A549 (cell line): Measurements from ENCODE around the gene CACNA1E. TPM values are rescaled to one million over a fixed set of nuclear protein-coding genes. Genes with fewer than 3 reads are reported as not detected.

Experiments used
- ATAC-seq, 2 experiments: fragments of 200-7000 bp in 1 of 2; fragments of >200 bp in 1 of 2; cut with Nextera tagmentation in 1 of 2; cut with Tn5 transposase in 1 of 2; 3 replicates each; pipeline versions ENCODE4 v1.8.0 to v1.9.1; 2018 to 2020; ENCODE audit warnings: mild to moderate bottlenecking in 1 of 2, moderate library complexity in 1 of 2
- CTCF ChIA-PET: fragments of 300-600 bp; sonication (Branson Sonifier 250); formaldehyde crosslinking; extraction: SDS; loops from one replicate; lab custom pipeline; 2021; ENCODE audit warnings: antibody characterized with exemption, inconsistent platforms; lab: Yijun Ruan, JAX
- POLR2A ChIA-PET: fragments of 350-600 bp; formaldehyde crosslinking; extraction: SDS; loops from one replicate; lab custom pipeline; 2021; ENCODE audit warnings: antibody characterized with exemption, inconsistent platforms; lab: Yijun Ruan, JAX
- DNase-seq, 2 experiments: peaks; one replicate each; pipeline versions ENCODE4 v3.0.0 to v3.0.0-alpha.2; 2011 to 2016; ENCODE audit warnings: low read depth in 1 of 2, low spot score in 1 of 2
- FAIRE-seq: peaks from 2 replicates; lab custom pipeline; 2011; peaks lifted over from hg19 to GRCh38; lab: Jason Lieb, UNC
- H3K27ac ChIP-seq, 2 experiments: fragments of >200 bp; sonication (Bioruptor Twin); formaldehyde crosslinking; 3 replicates each; pipeline ENCODE4 v1.5.1; 2016 to 2017
- H3K4me1 ChIP-seq: fragments of >200 bp; sonication (Bioruptor Twin); formaldehyde crosslinking; 3 replicates; pipeline ENCODE4 v1.6.1; 2016
- H3K4me2 ChIP-seq: fragments of >200 bp; sonication (Bioruptor Twin); formaldehyde crosslinking; 3 replicates; pipeline ENCODE4 v1.6.1; 2016
- H3K4me3 ChIP-seq: fragments of >200 bp; sonication (Bioruptor Twin); formaldehyde crosslinking; 3 replicates; pipeline ENCODE4 v1.5.1; 2016
- H3K9me3 ChIP-seq: fragments of >200 bp; sonication (Bioruptor Twin); formaldehyde crosslinking; 3 replicates; pipeline ENCODE4 v1.6.1; 2016
- ATOH8 ChIP-seq: fragments of 250-450 bp; sonication (Bioruptor Pico); IDR thresholded peaks from 2 replicates; pipeline ENCODE4 v1.5.0; 2020; ENCODE audit warnings: low read depth, mild to moderate bottlenecking, moderate library complexity
- BHLHE40 ChIP-seq: IDR thresholded peaks from 2 replicates; pipeline ENCODE4 v1.6.1; 2012; ENCODE audit warnings: low read depth, low read length, inconsistent platforms
- CEBPB ChIP-seq, 2 experiments: fragments of >200 bp in 1 of 2; sonication (Bioruptor Twin) in 1 of 2; formaldehyde crosslinking in 1 of 2; IDR thresholded peaks; 2 replicates each; pipeline ENCODE4 v1.6.1; 2012 to 2016
- EHF ChIP-seq: fragments of 250-450 bp; sonication (Bioruptor Pico); IDR thresholded peaks from 2 replicates; pipeline ENCODE4 v1.5.0; 2020; ENCODE audit warnings: mild to moderate bottlenecking
- EHMT2 ChIP-seq: fragments of 200-600 bp; sonication (generic); IDR thresholded peaks from 2 replicates; pipeline ENCODE4 v1.6.1; 2016; ENCODE audit warnings: antibody characterized with exemption, low read depth, mild to moderate bottlenecking, moderate library complexity
- ESRRA ChIP-seq: fragments of 150-350 bp; IDR thresholded peaks from 2 replicates; pipeline ENCODE4 v1.6.1; 2014; ENCODE audit warnings: mild to moderate bottlenecking, low read length, borderline replicate concordance
- FOSL2 ChIP-seq, 2 experiments: fragments of 450-650 bp in 1 of 2; fragments of >200 bp in 1 of 2; sonication (Bioruptor Twin) in 1 of 2; formaldehyde crosslinking; IDR thresholded peaks; 2 replicates each; pipeline versions ENCODE4 v1.5.0 to v1.6.1; 2016 to 2020; ENCODE audit warnings: mild to moderate bottlenecking in 1 of 2, moderate library complexity in 1 of 2
- FOXS1 ChIP-seq: fragments of 250-450 bp; sonication (Bioruptor Pico); IDR thresholded peaks from 2 replicates; pipeline ENCODE4 v1.5.0; 2020; ENCODE audit warnings: mild to moderate bottlenecking, moderate library complexity
- HEYL ChIP-seq: fragments of 250-450 bp; sonication (Bioruptor Pico); IDR thresholded peaks from 2 replicates; pipeline ENCODE4 v1.8.0; 2021; ENCODE audit warnings: mild to moderate bottlenecking, moderate library complexity
- HMGXB4 ChIP-seq: fragments of 250-450 bp; sonication (Bioruptor Pico); IDR thresholded peaks from 2 replicates; pipeline ENCODE4 v1.5.0; 2021; ENCODE audit warnings: mild to moderate bottlenecking, moderate library complexity, borderline replicate concordance
- HOXA7 ChIP-seq: fragments of 250-450 bp; sonication (Bioruptor Pico); IDR thresholded peaks from 2 replicates; pipeline ENCODE4 v1.5.0; 2020; ENCODE audit warnings: mild to moderate bottlenecking, moderate library complexity
- HOXB13 ChIP-seq: fragments of 250-450 bp; sonication (Bioruptor Pico); IDR thresholded peaks from 2 replicates; pipeline ENCODE4 v1.5.0; 2020; ENCODE audit warnings: low read depth, mild to moderate bottlenecking, moderate library complexity
- JUN ChIP-seq, 2 experiments: fragments of >200 bp; sonication (Bioruptor Twin); formaldehyde crosslinking; IDR thresholded peaks; 2 replicates in 1 of 2; 3 replicates in 1 of 2; pipeline ENCODE4 v1.6.1; 2016 to 2017
- KDM5A ChIP-seq: fragments of 200-600 bp; sonication (generic); IDR thresholded peaks from 2 replicates; pipeline ENCODE4 v1.6.1; 2016; ENCODE audit warnings: antibody characterized with exemption, mild to moderate bottlenecking
- MAFK ChIP-seq: fragments of 450-650 bp; IDR thresholded peaks from 2 replicates; pipeline ENCODE4 v1.6.1; 2014; ENCODE audit not compliant: partially characterized antibody
- MAX ChIP-seq: IDR thresholded peaks from 2 replicates; pipeline ENCODE4 v1.6.1; 2012
- MAZ ChIP-seq: fragments of 150-350 bp; IDR thresholded peaks from 2 replicates; pipeline ENCODE4 v1.6.1; 2014; ENCODE audit warnings: antibody characterized with exemption, low read depth, low read length, borderline replicate concordance
- NFE2L2 ChIP-seq: fragments of 150-350 bp; conservative IDR thresholded peaks from 2 replicates; pipeline ENCODE4 v1.6.1; 2014; ENCODE audit warnings: low read length
- NR3C1 ChIP-seq: fragments of >200 bp; sonication (Bioruptor Twin); formaldehyde crosslinking; IDR thresholded peaks from 3 replicates; pipeline ENCODE4 v1.6.1; 2017
- PHF8 ChIP-seq: fragments of 200-600 bp; sonication (generic); IDR thresholded peaks from 2 replicates; pipeline ENCODE4 v1.6.1; 2016; ENCODE audit warnings: low read depth, mild to moderate bottlenecking, antibody characterized with exemption, moderate library complexity, borderline replicate concordance
- POLR2A ChIP-seq: IDR thresholded peaks from 2 replicates; pipeline ENCODE4 v1.6.1; 2012; ENCODE audit warnings: mild to moderate bottlenecking, low read length
- RARB ChIP-seq: fragments of 250-450 bp; sonication (Bioruptor Pico); IDR thresholded peaks from 2 replicates; pipeline ENCODE4 v1.8.0; 2021; ENCODE audit warnings: mild to moderate bottlenecking, moderate library complexity
- RFX5 ChIP-seq: fragments of 450-650 bp; IDR thresholded peaks from 2 replicates; pipeline ENCODE4 v1.7.1; 2014; ENCODE audit warnings: antibody characterized with exemption, mild to moderate bottlenecking, moderate library complexity
- TFCP2L1 ChIP-seq: fragments of 250-450 bp; sonication (Bioruptor Pico); IDR thresholded peaks from 2 replicates; pipeline ENCODE4 v1.5.0; 2021; ENCODE audit warnings: mild to moderate bottlenecking
- TP53 ChIP-seq: fragments of 250-450 bp; sonication (Bioruptor Pico); IDR thresholded peaks from 2 replicates; pipeline ENCODE4 v1.5.0; 2021; ENCODE audit warnings: mild to moderate bottlenecking, moderate library complexity
- USF2 ChIP-seq: fragments of 450-650 bp; IDR thresholded peaks from 2 replicates; pipeline ENCODE4 v1.6.1; 2014; ENCODE audit warnings: antibody characterized with exemption
- ZC3H11A ChIP-seq: fragments of 450-650 bp; IDR thresholded peaks from 2 replicates; pipeline ENCODE4 v1.6.1; 2014; ENCODE audit warnings: antibody characterized with exemption, mild to moderate bottlenecking
- ZFP36 ChIP-seq: fragments of 450-650 bp; IDR thresholded peaks from 2 replicates; pipeline ENCODE4 v1.6.1; 2014; ENCODE audit warnings: borderline replicate concordance; ENCODE audit not compliant: partially characterized antibody
- ZSCAN20 ChIP-seq: fragments of 250-450 bp; sonication (Bioruptor Pico); IDR thresholded peaks from 2 replicates; pipeline ENCODE4 v1.8.0; 2022; ENCODE audit warnings: mild to moderate bottlenecking, moderate library complexity
- WGBS: methylation state at CpG from one replicate; pipeline ENCODE4 v1.1.6; 2017; ENCODE audit errors: missing lambda C conversion rate; 5-methylcytosine and 5-hydroxymethylcytosine counted together
- polyA plus RNA-seq, 4 experiments: library from polyadenylated mRNA; depleted of rRNA in 3 of 4; stranded (reverse); fragments of >200 nt; fragmentation: RNase III in 1 of 4; extraction: RNeasy Plus Mini Kit Qiagen cat#74134 plus additional on column Dnase treatment in 1 of 4; gene quantifications; 2 replicates in 3 of 4; 3 replicates in 1 of 4; pipeline ENCODE4 v1.2.3, GENCODE V29; 2011 to 2017

The CACNA1E gene
- polyA plus RNA-seq, 2 of the 4 experiments (the other 2 are of a cell fraction) = 0.01 TPM; not detected in 1

- POLR2A ChIA-PET = no interaction called here
- H3K4me2 ChIP-seq = no peak overlapping the region
- ATAC-seq (no peak), DNase-seq (no peak), FAIRE-seq (no peak)
- no peaks in the 10 kb centered on the region for H3K4me1 ChIP-seq
- TF ChIP-seq POLR2A (no peak), JUN (IDR thresholded peaks at IDR 0.05) (no peak), HOXA7 (CRISPR knock-in tag) (no peak), MAFK (no peak), RARB (CRISPR knock-in tag) (no peak), TFCP2L1 (CRISPR knock-in tag) (no peak), HOXB13 (CRISPR knock-in tag) (no peak), NFE2L2 (no peak), ZSCAN20 (no peak), EHF (CRISPR knock-in tag) (no peak), NR3C1 (no peak), EHMT2 (no peak), ATOH8 (CRISPR knock-in tag) (no peak), PHF8 (no peak)
- 7% methylated on average over 4 of the region's 4 CpGs for WGBS
- CTCF ChIA-PET = no interaction called here
- H3K4me3 ChIP-seq = no peak overlapping the region
- no peak overlapping the region for H3K27ac ChIP-seq
- no peaks in the 10 kb centered on the region for H3K9me3 ChIP-seq
Measured at GRCh38 chr1:181554465-181554864, 71.1 kb downstream of the CACNA1E start.

- no peaks in the 10 kb centered on the region for H3K4me1 ChIP-seq
- ChIA-PET POLR2A (no interaction called here), CTCF (no interaction called here)
- no peak overlapping the region for H3K4me3 ChIP-seq
- TF ChIP-seq FOSL2 (IDR thresholded peaks at IDR 0.05) = no peak
- TF ChIP-seq FOSL2 (CRISPR knock-in tag; IDR thresholded peaks at IDR 0.05) = no peak
- TF ChIP-seq FOXS1 = no peak
- no peak for TF ChIP-seq JUN (IDR thresholded peaks at IDR 0.05)
- no peak for TF ChIP-seq KDM5A
- TF ChIP-seq ZSCAN20 = no peak
- TF ChIP-seq HMGXB4 = no peak
- TF ChIP-seq ZFP36 = no peak
- TF ChIP-seq USF2 = no peak
- no peak for TF ChIP-seq TP53
- no peak for TF ChIP-seq RFX5
- no peak for TF ChIP-seq BHLHE40
- TF ChIP-seq ZC3H11A = no peak
- no peak for TF ChIP-seq HEYL
- TF ChIP-seq MAX = no peak
- TF ChIP-seq CEBPB (IDR thresholded peaks at IDR 0.05) = no peak
- no peak for TF ChIP-seq EHMT2
- no peak for TF ChIP-seq ESRRA
- TF ChIP-seq RARB (CRISPR knock-in tag) = no peak
- TF ChIP-seq MAZ = no peak
- H3K27ac ChIP-seq = no peak overlapping the region
- no peak for ATAC-seq
- H3K9me3 ChIP-seq = no peaks in the 10 kb centered on the region
- FAIRE-seq = no peak
- no peak overlapping the region for H3K4me2 ChIP-seq
- WGBS = 0% methylated on average over 2 of the region's 2 CpGs
- no peak for DNase-seq
Measured at GRCh38 chr1:181556631-181557030, 73.3 kb downstream of the CACNA1E start.
